Bronchial epithelial cell (primary cell): ENCODE measurements around the gene CYBB. TPM values are rescaled to one million over a fixed set of nuclear protein-coding genes. Genes with fewer than 3 reads are reported as not detected.

Experiments used
- DNase-seq: peaks from one replicate; pipeline ENCODE4 v3.0.0-alpha.2; 2010; ENCODE audit warnings: low read depth
- FAIRE-seq: peaks from 2 replicates; lab custom pipeline; 2011; peaks lifted over from hg19 to GRCh38; lab: Jason Lieb, UNC
- H3K27me3 ChIP-seq: 2 replicates; pipeline ENCODE4 v1.5.1; 2011; ENCODE audit warnings: low read length; ENCODE audit not compliant: control insufficient read depth, insufficient read depth
- H3K36me3 ChIP-seq: 2 replicates; pipeline ENCODE4 v1.5.1; 2011; ENCODE audit warnings: low read length; ENCODE audit not compliant: control insufficient read depth, insufficient read depth
- H3K4me3 ChIP-seq: 2 replicates; pipeline ENCODE4 v1.5.1; 2011; ENCODE audit warnings: mild to moderate bottlenecking, low read depth, low read length, control low read depth
- total RNA-seq: library from RNA; depleted of rRNA; stranded (reverse); fragments of >200 nt; gene quantifications from 2 replicates; pipeline ENCODE4 v1.2.1, GENCODE V29; 2014
- TF ChIP-seq, protein P1 (sequence below): IDR thresholded peaks from 2 replicates; pipeline ENCODE4 v1.5.1; 2011; ENCODE audit warnings: mild to moderate bottlenecking, moderate library complexity, low read length, control low read depth, inconsistent platforms; ENCODE audit not compliant: insufficient read depth, severe bottlenecking

The CYBB gene
- total RNA-seq, 1 donor from 2014 or later = not detected

DNA sequence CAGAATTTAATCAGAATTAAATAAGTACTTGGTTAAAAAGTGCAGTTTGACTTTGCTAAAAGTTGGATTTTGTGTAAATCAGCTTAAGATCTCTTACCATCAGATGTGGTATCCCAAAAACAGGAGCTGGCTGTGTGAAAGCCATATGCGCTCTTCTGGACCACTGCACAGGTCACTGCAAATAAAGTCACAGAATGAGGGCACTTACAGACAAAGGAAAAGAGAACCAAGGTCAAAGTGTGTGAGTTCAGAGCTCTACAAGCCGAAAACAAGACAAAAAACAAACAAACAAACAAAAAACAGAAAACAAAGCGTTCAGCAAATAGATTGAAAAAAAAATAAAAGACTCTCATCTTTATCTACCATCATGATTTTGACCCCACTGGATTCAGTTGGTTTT lies 61.1 kb downstream of the CYBB start:
- Histone ChIP-seq H3K4me3 (no peak overlapping the region), H3K36me3 (peaks cover 1% of the 10 kb centered on the region), H3K27me3 (no peaks in the 10 kb centered on the region)
- no peak for FAIRE-seq
- TF ChIP-seq, protein P1, sequence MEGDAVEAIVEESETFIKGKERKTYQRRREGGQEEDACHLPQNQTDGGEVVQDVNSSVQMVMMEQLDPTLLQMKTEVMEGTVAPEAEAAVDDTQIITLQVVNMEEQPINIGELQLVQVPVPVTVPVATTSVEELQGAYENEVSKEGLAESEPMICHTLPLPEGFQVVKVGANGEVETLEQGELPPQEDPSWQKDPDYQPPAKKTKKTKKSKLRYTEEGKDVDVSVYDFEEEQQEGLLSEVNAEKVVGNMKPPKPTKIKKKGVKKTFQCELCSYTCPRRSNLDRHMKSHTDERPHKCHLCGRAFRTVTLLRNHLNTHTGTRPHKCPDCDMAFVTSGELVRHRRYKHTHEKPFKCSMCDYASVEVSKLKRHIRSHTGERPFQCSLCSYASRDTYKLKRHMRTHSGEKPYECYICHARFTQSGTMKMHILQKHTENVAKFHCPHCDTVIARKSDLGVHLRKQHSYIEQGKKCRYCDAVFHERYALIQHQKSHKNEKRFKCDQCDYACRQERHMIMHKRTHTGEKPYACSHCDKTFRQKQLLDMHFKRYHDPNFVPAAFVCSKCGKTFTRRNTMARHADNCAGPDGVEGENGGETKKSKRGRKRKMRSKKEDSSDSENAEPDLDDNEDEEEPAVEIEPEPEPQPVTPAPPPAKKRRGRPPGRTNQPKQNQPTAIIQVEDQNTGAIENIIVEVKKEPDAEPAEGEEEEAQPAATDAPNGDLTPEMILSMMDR = no peak
- DNase-seq = no peak

GRCh38 chrX:37844622-37845021 lies 64.8 kb downstream of the CYBB start:
- FAIRE-seq (no peak), DNase-seq (peak; percentile 63)
- H3K4me3 ChIP-seq = no peak overlapping the region
- H3K27me3 ChIP-seq = no peaks in the 10 kb centered on the region
- TF ChIP-seq, protein P1 = no peak
- no peaks in the 10 kb centered on the region for H3K36me3 ChIP-seq

- Histone ChIP-seq H3K36me3 (no peaks in the 10 kb centered on the region), H3K27me3 (no peaks in the 10 kb centered on the region), H3K4me3 (no peak overlapping the region)
- peak; percentile 74 for DNase-seq
- FAIRE-seq = no peak
- TF ChIP-seq, protein P1 = no peak
Observed at GRCh38 chrX:37846141-37846540, 66.3 kb downstream of the CYBB start.

GRCh38 chrX:37846558-37846933 lies 66.7 kb downstream of the CYBB start:
- TF ChIP-seq, protein P1 = no peak
- DNase-seq (no peak), FAIRE-seq (no peak)
- Histone ChIP-seq H3K27me3 (no peaks in the 10 kb centered on the region), H3K36me3 (no peaks in the 10 kb centered on the region), H3K4me3 (peak overlapping the region; percentile 75)

- FAIRE-seq (no peak), DNase-seq (peak; percentile 58)
- Histone ChIP-seq H3K36me3 (no peaks in the 10 kb centered on the region), H3K4me3 (peak within 1 kb of the TSS; percentile 75), H3K27me3 (no peaks in the 10 kb centered on the region)
- TF ChIP-seq, protein P1 = no peak
Observed at GRCh38 chrX:37846934-37847732, 67.3 kb downstream of the CYBB start, which contains the start of gene DYNLT3. DYNLT3 (minus strand) TSS chrX:37847571; CDS start chrX:37847510, 61 bp downstream.

DNA sequence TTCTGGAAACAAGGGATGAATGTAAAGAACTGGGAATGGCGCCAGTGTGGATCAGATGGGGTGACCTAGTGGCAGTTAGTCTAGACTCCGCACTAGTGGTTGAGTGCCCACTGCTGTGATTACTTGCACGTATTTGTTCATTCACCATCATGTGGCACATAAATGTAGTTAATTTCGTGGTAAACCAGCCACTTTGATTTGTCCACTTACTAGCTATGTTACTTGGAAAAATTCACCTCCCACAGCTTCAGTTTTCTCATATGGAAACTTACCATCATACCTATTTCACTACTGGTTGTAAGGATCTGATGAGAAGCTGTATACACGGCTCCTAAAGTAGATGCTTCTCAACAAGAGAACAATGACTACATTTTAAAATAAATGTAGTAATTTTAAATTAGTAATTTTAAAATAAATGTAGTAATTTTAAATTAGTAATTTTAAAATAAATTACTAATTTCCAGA lies 67.9 kb downstream of the CYBB start:
- Histone ChIP-seq H3K4me3 (peak overlapping the region; percentile 75), H3K27me3 (no peaks in the 10 kb centered on the region), H3K36me3 (no peaks in the 10 kb centered on the region)
- TF ChIP-seq, protein P1 = no peak
- DNase-seq (no peak), FAIRE-seq (no peak)
